Caco-2 (cell line): ENCODE data around the gene VMAC. TPM values are rescaled to one million over a fixed set of nuclear protein-coding genes. Genes with fewer than 3 reads are reported as not detected.

ENCODE experiments used
- BruUV-seq: library from RNA; stranded (reverse); fragments of 400-500 nt; replicated peaks from 2 replicates; lab custom pipeline; 2021; lab: Mats Ljungman, UMichigan
- CTCF ChIA-PET: fragments of 300-600 bp; sonication (Branson Sonifier 250); formaldehyde crosslinking; loops from one replicate; lab custom pipeline; 2022; ENCODE audit warnings: antibody characterized with exemption; lab: Charles Lee
- POLR2A ChIA-PET: fragments of 300-600 bp; sonication (Branson Sonifier 250); formaldehyde crosslinking; loops from one replicate; lab custom pipeline; 2022; ENCODE audit warnings: antibody characterized with exemption; lab: Charles Lee
- DNase-seq, 2 experiments: peaks; one replicate each; pipeline versions ENCODE4 v3.0.0 to v3.0.0-alpha.2; 2020 to 2022
- H3K27me3 ChIP-seq: replicated peaks from 2 replicates; pipeline ENCODE4 v1.6.0; 2011; ENCODE audit warnings: low read length; ENCODE audit not compliant: control insufficient read depth, insufficient read depth
- H3K36me3 ChIP-seq: 2 replicates; pipeline ENCODE4 v1.5.1; 2011; ENCODE audit warnings: low read length; ENCODE audit not compliant: control insufficient read depth, insufficient read depth
- H3K4me1 ChIP-seq: fragments of 250-450 bp; sonication (Bioruptor Pico); 2 replicates; pipeline ENCODE4 v1.5.1; 2020; ENCODE audit warnings: mild to moderate bottlenecking
- H3K4me3 ChIP-seq: 2 replicates; pipeline ENCODE4 v1.5.1; 2011; ENCODE audit warnings: low read depth, mild to moderate bottlenecking, control low read depth, low read length
- H3K9me3 ChIP-seq: fragments of 250-450 bp; sonication (Bioruptor Pico); 2 replicates; pipeline ENCODE4 v1.5.1; 2020; ENCODE audit warnings: mild to moderate bottlenecking, moderate library complexity
- H3K27ac Mint-ChIP-seq: one replicate; pipeline ENCODE4 v1.8.0; 2022; ENCODE audit warnings: mixed read lengths; ENCODE audit not compliant: unreplicated experiment
- H3K27me3 Mint-ChIP-seq: one replicate; pipeline ENCODE4 v1.8.0; 2022; ENCODE audit warnings: mixed read lengths; ENCODE audit not compliant: insufficient read depth, unreplicated experiment
- H3K36me3 Mint-ChIP-seq: one replicate; pipeline ENCODE4 v1.8.0; 2022; ENCODE audit warnings: mild to moderate bottlenecking, mixed read lengths; ENCODE audit not compliant: insufficient read depth, unreplicated experiment
- H3K4me1 Mint-ChIP-seq: one replicate; pipeline ENCODE4 v1.8.0; 2022; ENCODE audit warnings: low read depth, mixed read lengths; ENCODE audit not compliant: unreplicated experiment
- H3K4me3 Mint-ChIP-seq: one replicate; pipeline ENCODE4 v1.8.0; 2022; ENCODE audit warnings: mild to moderate bottlenecking, moderate library complexity, mixed read lengths; ENCODE audit not compliant: unreplicated experiment
- H3K9me3 Mint-ChIP-seq: one replicate; pipeline ENCODE4 v1.8.0; 2022; ENCODE audit warnings: mixed read lengths; ENCODE audit not compliant: unreplicated experiment
- intact Hi-C: fragments of 100-400 bp; cut with micrococcal nuclease; formaldehyde crosslinking; loops from one replicate; pipeline ENCODE4 v1.10.0; 2022; ENCODE audit not compliant: unreplicated experiment
- total RNA-seq: library from RNA; stranded (reverse); gene quantifications from 2 replicates; pipeline ENCODE4 v1.2.3, GENCODE V29; 2022
- TF ChIP-seq, protein P1 (sequence below), 2 experiments: fragments of 200-600 bp in 1 of 2; IDR thresholded peaks; 1 replicate in 1 of 2; 2 replicates in 1 of 2; pipeline versions ENCODE4 v1.5.1 to v1.8.0; 2011 to 2022; ENCODE audit warnings: antibody characterized with exemption in 1 of 2, control low read depth in 1 of 2, inconsistent platforms in 1 of 2, low read depth in 1 of 2, low read length in 1 of 2, mild to moderate bottlenecking in 1 of 2, moderate library complexity in 1 of 2; ENCODE audit not compliant: insufficient read depth in 1 of 2, severe bottlenecking in 1 of 2, unreplicated experiment in 1 of 2

Gene VMAC
- total RNA-seq, 1 experiment from 2014 or later: 4.8 TPM

DNA sequence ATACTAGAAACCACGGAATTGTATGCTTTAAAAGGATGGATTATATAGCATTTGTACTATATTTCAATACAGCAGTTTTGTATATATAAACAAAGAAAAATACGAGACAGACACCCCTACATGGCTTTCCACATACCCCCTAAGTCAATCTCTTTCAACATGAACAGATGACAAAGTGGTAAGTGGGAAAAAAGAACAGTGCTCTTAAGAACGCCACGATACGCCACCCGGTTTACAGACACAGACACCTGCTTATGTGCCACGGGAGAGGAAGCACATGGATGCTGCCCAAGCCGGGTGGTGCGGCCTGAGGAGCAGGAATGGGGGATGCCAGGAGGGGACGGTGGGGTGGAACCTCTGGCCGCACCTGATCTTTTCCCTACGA, 17.5 kb downstream of the VMAC start:
- no peak for DNase-seq
- no TSS peak for BruUV-seq
- TF ChIP-seq, protein P1, sequence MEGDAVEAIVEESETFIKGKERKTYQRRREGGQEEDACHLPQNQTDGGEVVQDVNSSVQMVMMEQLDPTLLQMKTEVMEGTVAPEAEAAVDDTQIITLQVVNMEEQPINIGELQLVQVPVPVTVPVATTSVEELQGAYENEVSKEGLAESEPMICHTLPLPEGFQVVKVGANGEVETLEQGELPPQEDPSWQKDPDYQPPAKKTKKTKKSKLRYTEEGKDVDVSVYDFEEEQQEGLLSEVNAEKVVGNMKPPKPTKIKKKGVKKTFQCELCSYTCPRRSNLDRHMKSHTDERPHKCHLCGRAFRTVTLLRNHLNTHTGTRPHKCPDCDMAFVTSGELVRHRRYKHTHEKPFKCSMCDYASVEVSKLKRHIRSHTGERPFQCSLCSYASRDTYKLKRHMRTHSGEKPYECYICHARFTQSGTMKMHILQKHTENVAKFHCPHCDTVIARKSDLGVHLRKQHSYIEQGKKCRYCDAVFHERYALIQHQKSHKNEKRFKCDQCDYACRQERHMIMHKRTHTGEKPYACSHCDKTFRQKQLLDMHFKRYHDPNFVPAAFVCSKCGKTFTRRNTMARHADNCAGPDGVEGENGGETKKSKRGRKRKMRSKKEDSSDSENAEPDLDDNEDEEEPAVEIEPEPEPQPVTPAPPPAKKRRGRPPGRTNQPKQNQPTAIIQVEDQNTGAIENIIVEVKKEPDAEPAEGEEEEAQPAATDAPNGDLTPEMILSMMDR (IDR thresholded peaks at IDR 0.05; ENCODE audit: insufficient read depth in 1 of 2, low read depth in 1 of 2, low read length in 1 of 2, severe bottlenecking in 1 of 2, unreplicated experiment in 1 of 2): no peak
- H3K27ac Mint-ChIP-seq: no peak overlapping the region
- no peaks in the 10 kb centered on the region for H3K9me3 ChIP-seq
- no peaks in the 10 kb centered on the region for H3K4me1 Mint-ChIP-seq
- H3K36me3 ChIP-seq: peaks cover 3% of the 10 kb centered on the region; the same call in 1 of the 2 replicates
- H3K27me3 Mint-ChIP-seq: no peaks in the 10 kb centered on the region
- intact Hi-C loops: no loop called here
- H3K9me3 Mint-ChIP-seq: no peaks in the 10 kb centered on the region
- CTCF ChIA-PET: interaction anchor here (0.6 kb wide), 1 partner anchor 1419 kb away, joined by 3 read pairs; no protein-coding TSS in a partner anchor
- H3K4me3 Mint-ChIP-seq: no peak overlapping the region
- POLR2A ChIA-PET: no interaction called here
- no peaks in the 10 kb centered on the region for H3K27me3 ChIP-seq
- no peak overlapping the region for H3K4me3 ChIP-seq
- H3K4me1 ChIP-seq: no peaks in the 10 kb centered on the region
- peaks cover 60% of the 10 kb centered on the region for H3K36me3 Mint-ChIP-seq

DNA sequence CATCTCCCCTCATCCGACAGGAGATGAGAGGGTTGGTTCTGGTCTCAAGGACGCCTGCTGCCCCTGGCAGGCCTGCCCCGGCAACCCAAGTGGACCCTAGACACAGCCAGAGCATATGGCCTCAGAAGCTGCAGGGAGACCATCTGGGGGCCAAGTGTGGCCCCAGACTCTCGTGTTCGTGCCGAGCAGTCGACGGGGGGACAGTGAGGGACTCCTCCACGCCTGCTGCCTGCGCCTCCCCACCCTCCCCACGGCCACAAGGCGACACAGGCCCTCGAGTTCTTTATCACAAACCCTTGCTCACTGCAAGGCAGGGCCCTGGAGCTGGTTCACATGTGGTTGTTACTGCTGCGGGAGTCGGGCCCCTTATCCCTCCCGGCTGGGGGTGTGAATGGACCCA, 18.7 kb downstream of the VMAC start:
- no peaks in the 10 kb centered on the region for H3K27me3 ChIP-seq
- peaks cover 3% of the 10 kb centered on the region; the same call in 1 of the 2 replicates for H3K36me3 ChIP-seq
- intact Hi-C loops: no loop called here
- H3K4me1 ChIP-seq: no peaks in the 10 kb centered on the region
- DNase-seq: no peak
- H3K4me1 Mint-ChIP-seq: no peaks in the 10 kb centered on the region
- H3K27me3 Mint-ChIP-seq: no peaks in the 10 kb centered on the region
- peaks cover 66% of the 10 kb centered on the region for H3K36me3 Mint-ChIP-seq
- H3K9me3 Mint-ChIP-seq: no peaks in the 10 kb centered on the region
- H3K4me3 ChIP-seq: no peak overlapping the region
- TF ChIP-seq, protein P1 (IDR thresholded peaks at IDR 0.05; ENCODE audit: insufficient read depth in 1 of 2, low read depth in 1 of 2, low read length in 1 of 2, severe bottlenecking in 1 of 2, unreplicated experiment in 1 of 2): no peak
- CTCF ChIA-PET: no interaction called here
- H3K4me3 Mint-ChIP-seq: no peak overlapping the region
- H3K9me3 ChIP-seq: no peaks in the 10 kb centered on the region
- H3K27ac Mint-ChIP-seq: no peak overlapping the region
- BruUV-seq: no TSS peak
- POLR2A ChIA-PET: no interaction called here

DNA sequence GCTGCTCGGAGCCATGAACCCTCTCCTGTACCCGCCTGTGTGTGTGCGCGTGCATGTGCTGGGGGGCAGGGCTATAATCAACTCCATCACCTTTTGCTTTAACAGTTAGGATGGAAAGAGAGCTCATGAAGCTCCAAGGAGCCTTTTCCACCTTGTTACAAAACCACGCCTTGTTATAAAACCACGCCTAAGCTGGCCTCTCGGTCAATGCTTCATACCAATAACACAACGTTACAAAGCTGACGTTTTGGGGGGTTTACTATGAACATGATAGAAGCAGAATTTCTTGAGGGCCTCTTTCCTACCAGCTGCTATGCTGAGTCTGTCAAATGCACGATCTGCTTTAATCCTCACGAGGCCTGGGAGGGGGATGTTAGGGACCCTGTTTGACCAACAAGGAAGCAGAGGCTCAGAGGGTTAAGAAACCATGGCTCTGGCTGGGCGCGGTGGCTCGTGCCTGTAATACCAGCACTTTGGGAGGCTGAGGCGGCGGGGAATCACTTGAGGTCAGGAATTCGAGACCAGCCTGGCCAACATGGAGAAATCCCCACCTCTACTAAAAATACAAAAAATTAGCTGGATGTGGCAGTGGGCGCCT, 21.3 kb downstream of the VMAC start:
- Mint-ChIP-seq H3K27ac (no peak overlapping the region), H3K36me3 (peaks cover 67% of the 10 kb centered on the region), H3K9me3 (no peaks in the 10 kb centered on the region), H3K27me3 (no peaks in the 10 kb centered on the region), H3K4me3 (no peak overlapping the region), H3K4me1 (no peaks in the 10 kb centered on the region)
- CTCF ChIA-PET: no interaction called here
- H3K36me3 ChIP-seq: peaks cover 3% of the 10 kb centered on the region; the same call in 1 of the 2 replicates
- H3K4me3 ChIP-seq: no peak overlapping the region
- no peak for DNase-seq
- TF ChIP-seq, protein P1 (IDR thresholded peaks at IDR 0.05; ENCODE audit: insufficient read depth in 1 of 2, low read depth in 1 of 2, low read length in 1 of 2, severe bottlenecking in 1 of 2, unreplicated experiment in 1 of 2): no peak
- intact Hi-C loops: no loop called here
- POLR2A ChIA-PET: no interaction called here
- no peaks in the 10 kb centered on the region for H3K4me1 ChIP-seq
- no TSS peak for BruUV-seq
- H3K9me3 ChIP-seq: no peaks in the 10 kb centered on the region
- H3K27me3 ChIP-seq: no peaks in the 10 kb centered on the region
